Progenitor cell of endocrine pancreas (in vitro differentiated cells): Measurements from ENCODE around the gene RDH14. TPM values are rescaled to one million over a fixed set of nuclear protein-coding genes. Genes with fewer than 3 reads are reported as not detected.

Experiments used
- DNase-seq: peaks from one replicate; pipeline ENCODE4 v3.0.0; 2021; ENCODE audit warnings: low spot score; ENCODE audit not compliant: unreplicated experiment
- H3K27ac Mint-ChIP-seq: 2 replicates; pipeline ENCODE4 v1.8.0; 2021; ENCODE audit warnings: mild to moderate bottlenecking, moderate library complexity, mixed read lengths
- H3K27me3 Mint-ChIP-seq: 2 replicates; pipeline ENCODE4 v1.8.0; 2021; ENCODE audit warnings: mixed read lengths
- H3K36me3 Mint-ChIP-seq: 2 replicates; pipeline ENCODE4 v1.8.0; 2022; ENCODE audit warnings: mixed read lengths; ENCODE audit not compliant: insufficient read depth
- H3K4me1 Mint-ChIP-seq: 2 replicates; pipeline ENCODE4 v1.8.0; 2021; ENCODE audit warnings: low read depth, mixed read lengths
- H3K4me3 Mint-ChIP-seq: 2 replicates; pipeline ENCODE4 v1.8.0; 2021; ENCODE audit warnings: low read depth, mild to moderate bottlenecking, moderate library complexity, mixed read lengths
- H3K9me3 Mint-ChIP-seq: 2 replicates; pipeline ENCODE4 v1.8.0; 2021; ENCODE audit warnings: low read depth, mixed read lengths
- total RNA-seq: library from RNA; stranded (reverse); gene quantifications from 2 replicates; pipeline ENCODE4 v1.2.1, GENCODE V29; 2021
- TF ChIP-seq, protein P1 (sequence below): fragments of 200-600 bp; sonication (generic); IDR thresholded peaks from one replicate; pipeline ENCODE4 v1.5.0; 2021; ENCODE audit warnings: antibody characterized with exemption, mild to moderate bottlenecking; ENCODE audit not compliant: unreplicated experiment

RDH14 gene
- total RNA-seq, 1 donor from 2014 or later, result 25.5 TPM

DNA sequence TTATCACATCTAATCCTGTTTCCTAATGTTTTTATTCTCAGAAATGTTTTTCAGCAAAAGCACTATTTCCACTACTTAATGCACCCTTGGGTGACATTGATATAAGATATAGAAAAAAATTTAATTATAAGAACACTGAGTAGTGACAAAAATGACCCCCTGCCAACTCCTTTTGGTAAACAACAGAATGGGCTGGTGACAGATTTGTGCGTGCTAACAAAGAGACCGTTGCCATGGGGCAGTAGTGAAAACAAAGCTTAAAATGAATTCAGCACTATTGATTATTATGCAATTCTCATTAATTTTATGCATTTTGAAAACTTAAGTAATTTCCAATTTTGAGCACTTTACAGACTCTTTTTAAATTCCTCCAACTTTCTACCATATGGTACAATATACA is 33.1 kb downstream of the RDH14 start:
- no peak for DNase-seq
- Mint-ChIP-seq H3K4me3 (no peak overlapping the region), H3K27ac (no peak overlapping the region), H3K36me3 (no peaks in the 10 kb centered on the region), H3K9me3 (no peaks in the 10 kb centered on the region), H3K4me1 (peaks cover 8% of the 10 kb centered on the region), H3K27me3 (peaks cover 2% of the 10 kb centered on the region)
- TF ChIP-seq, protein P1, sequence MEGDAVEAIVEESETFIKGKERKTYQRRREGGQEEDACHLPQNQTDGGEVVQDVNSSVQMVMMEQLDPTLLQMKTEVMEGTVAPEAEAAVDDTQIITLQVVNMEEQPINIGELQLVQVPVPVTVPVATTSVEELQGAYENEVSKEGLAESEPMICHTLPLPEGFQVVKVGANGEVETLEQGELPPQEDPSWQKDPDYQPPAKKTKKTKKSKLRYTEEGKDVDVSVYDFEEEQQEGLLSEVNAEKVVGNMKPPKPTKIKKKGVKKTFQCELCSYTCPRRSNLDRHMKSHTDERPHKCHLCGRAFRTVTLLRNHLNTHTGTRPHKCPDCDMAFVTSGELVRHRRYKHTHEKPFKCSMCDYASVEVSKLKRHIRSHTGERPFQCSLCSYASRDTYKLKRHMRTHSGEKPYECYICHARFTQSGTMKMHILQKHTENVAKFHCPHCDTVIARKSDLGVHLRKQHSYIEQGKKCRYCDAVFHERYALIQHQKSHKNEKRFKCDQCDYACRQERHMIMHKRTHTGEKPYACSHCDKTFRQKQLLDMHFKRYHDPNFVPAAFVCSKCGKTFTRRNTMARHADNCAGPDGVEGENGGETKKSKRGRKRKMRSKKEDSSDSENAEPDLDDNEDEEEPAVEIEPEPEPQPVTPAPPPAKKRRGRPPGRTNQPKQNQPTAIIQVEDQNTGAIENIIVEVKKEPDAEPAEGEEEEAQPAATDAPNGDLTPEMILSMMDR, result no peak

DNA sequence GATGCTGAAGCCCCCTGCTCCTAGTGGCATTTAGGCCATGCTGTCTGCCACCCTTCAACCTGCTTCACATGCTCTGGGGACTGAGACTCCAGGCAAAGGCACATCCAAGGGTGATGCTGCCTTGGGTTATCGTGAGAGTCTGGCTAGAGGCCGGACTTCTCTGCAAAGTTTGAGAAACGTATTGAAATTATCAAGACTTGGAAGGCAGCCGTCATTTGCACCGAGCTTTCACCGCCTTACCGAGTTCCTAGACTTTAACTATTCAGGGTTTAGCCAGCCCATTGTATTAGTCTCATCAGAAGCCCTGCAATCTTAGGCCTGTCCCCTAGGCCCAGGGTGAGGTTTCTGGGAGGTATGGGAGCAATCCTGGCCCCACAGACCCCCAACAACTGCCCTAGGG is 34.0 kb downstream of the RDH14 start:
- TF ChIP-seq, protein P1, result no peak
- no peak overlapping the region for H3K4me3 Mint-ChIP-seq
- H3K9me3 Mint-ChIP-seq, result no peaks in the 10 kb centered on the region
- peaks cover 2% of the 10 kb centered on the region for H3K27me3 Mint-ChIP-seq
- H3K36me3 Mint-ChIP-seq, result no peaks in the 10 kb centered on the region
- peaks cover 17% of the 10 kb centered on the region for H3K4me1 Mint-ChIP-seq
- DNase-seq, result no peak
- H3K27ac Mint-ChIP-seq, result no peak overlapping the region

DNA sequence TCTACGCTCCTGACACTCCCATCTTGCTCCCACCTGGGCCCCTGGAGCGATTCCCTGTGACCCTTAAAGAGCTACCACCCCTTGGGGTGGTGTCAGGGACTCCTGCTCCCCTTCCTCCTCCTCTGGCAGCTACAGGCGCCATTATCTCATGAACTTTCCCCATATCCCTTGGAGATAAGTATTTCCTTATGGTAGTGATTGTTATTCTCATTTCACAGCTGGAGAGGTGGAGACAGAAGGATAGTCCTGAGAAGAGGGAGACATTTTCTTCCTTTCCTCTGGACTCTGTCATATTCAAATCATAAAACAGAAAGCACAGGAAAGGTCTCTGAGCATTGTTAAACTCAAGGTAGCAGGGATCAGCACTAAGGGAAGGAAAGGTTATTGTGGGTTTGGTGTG is 34.6 kb downstream of the RDH14 start:
- DNase-seq, result no peak
- TF ChIP-seq, protein P1, result no peak
- Mint-ChIP-seq H3K27me3 (peaks cover 2% of the 10 kb centered on the region), H3K9me3 (no peaks in the 10 kb centered on the region), H3K36me3 (no peaks in the 10 kb centered on the region), H3K27ac (no peak overlapping the region), H3K4me3 (no peak overlapping the region), H3K4me1 (peaks cover 18% of the 10 kb centered on the region)

DNA sequence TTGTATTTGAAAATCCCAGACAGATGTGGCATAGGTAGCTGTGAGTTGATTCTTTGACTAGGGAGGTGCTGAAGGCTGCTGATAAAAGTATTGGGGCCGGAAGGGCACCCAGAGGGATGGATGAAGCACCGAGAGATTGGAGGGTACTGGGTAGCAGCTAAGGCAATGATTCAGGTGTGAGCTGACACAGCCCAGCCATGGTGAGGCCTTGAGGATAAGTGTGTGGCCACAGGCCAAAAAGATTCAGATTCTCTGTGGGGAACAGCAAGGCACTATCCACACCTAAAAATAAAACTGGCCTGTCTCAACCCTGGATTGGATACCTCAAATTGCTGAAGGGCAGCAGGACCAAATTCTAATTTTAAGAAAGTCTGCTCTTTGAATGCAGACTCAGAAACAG is 35.2 kb downstream of the RDH14 start:
- Mint-ChIP-seq H3K36me3 (no peaks in the 10 kb centered on the region), H3K27me3 (no peaks in the 10 kb centered on the region)

DNA sequence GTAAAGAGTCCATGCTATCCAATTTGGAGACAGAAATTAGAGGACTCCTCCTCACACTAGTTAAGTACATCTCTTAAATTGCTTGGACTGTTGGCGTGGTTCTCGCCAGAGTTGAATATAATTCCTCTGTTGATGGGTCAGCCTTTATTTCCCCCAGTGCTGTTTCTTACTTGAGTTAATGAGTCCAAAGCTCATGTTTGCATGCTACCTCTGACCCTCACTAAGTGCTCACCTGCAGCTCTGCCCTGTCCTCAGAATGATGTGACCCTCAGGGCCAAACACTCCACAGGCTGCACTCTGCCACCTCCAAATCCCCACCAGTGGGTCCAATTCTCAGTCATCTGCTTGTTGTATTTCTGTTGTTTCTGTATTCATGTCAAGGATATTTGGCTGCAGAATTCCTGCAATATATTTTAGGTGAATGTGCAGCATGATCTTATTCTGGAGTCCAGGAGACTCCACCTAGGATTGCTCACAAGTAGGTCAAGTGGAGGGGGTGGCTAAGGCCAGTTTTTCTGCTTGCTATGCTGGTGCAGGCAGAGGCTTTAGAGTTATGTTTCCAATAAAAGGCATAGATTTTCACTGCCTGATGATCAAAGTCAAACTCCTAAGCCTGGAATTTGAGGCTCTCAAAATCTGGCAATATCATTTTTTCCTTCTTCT is 37.8 kb downstream of the RDH14 start:
- H3K27ac Mint-ChIP-seq, result peak overlapping the region; percentile 4
- no peaks in the 10 kb centered on the region for H3K36me3 Mint-ChIP-seq
- H3K4me1 Mint-ChIP-seq, result peaks cover 16% of the 10 kb centered on the region
- H3K27me3 Mint-ChIP-seq, result peaks cover 6% of the 10 kb centered on the region
- no peaks in the 10 kb centered on the region for H3K9me3 Mint-ChIP-seq
- TF ChIP-seq, protein P1, result no peak
- DNase-seq, result no peak
- H3K4me3 Mint-ChIP-seq, result no peak overlapping the region

More for the DNA sequence above, 35.2 kb downstream of the RDH14 start:
- DNase-seq, result no peak
- Mint-ChIP-seq H3K4me1 (peaks cover 18% of the 10 kb centered on the region), H3K27ac (no peak overlapping the region), H3K9me3 (no peaks in the 10 kb centered on the region), H3K4me3 (no peak overlapping the region)
- TF ChIP-seq, protein P1, result no peak
